K562 (cell line): Measurements from ENCODE around the gene BTG2. TPM values are rescaled to one million over a fixed set of nuclear protein-coding genes. Genes with fewer than 3 reads are reported as not detected.

ENCODE experiments used
- BRF1 ChIP-seq: IDR thresholded peaks from 3 replicates; pipeline ENCODE4 v1.6.1; 2011; ENCODE audit warnings: borderline replicate concordance, mild to moderate bottlenecking; ENCODE audit not compliant: insufficient read length; ENCODE audit errors: extremely low read depth
- CTBP1 ChIP-seq: fragments of 450-650 bp; IDR thresholded peaks from 2 replicates; pipeline ENCODE4 v1.6.1; 2016; ENCODE audit warnings: borderline replicate concordance
- FOS ChIP-seq: IDR thresholded peaks from 3 replicates; pipeline ENCODE4 v1.6.1; 2011; ENCODE audit not compliant: insufficient read length; ENCODE audit errors: extremely low read depth
- FOXM1 ChIP-seq, 2 experiments: fragments of 450-650 bp in 1 of 2; sonication (generic) in 1 of 2; formaldehyde crosslinking in 1 of 2; IDR thresholded peaks; 2 replicates each; pipeline versions ENCODE4 v1.6.1 to v1.9.0; 2017 to 2022; ENCODE audit warnings: low read depth in 2 of 2, mild to moderate bottlenecking in 2 of 2, missing genetic modification reagents in 1 of 2, moderate library complexity in 1 of 2
- HNRNPLL ChIP-seq: fragments of 200-400 bp; formaldehyde crosslinking; IDR thresholded peaks from 2 replicates; pipeline ENCODE4 v1.6.1; 2017; ENCODE audit warnings: low read length, low read depth, mild to moderate bottlenecking; ENCODE audit not compliant: poor library complexity, severe bottlenecking
- KLF16 ChIP-seq: IDR thresholded peaks from 2 replicates; pipeline ENCODE4 v1.6.1; 2016; ENCODE audit warnings: antibody characterized with exemption
- RAD21 ChIP-seq, 2 experiments: fragments of 250-450 bp in 1 of 2; fragments of 450-650 bp in 1 of 2; sonication (Bioruptor Pico) in 1 of 2; formaldehyde crosslinking in 1 of 2; IDR thresholded peaks in 1 of 2; conservative IDR thresholded peaks in 1 of 2; 2 replicates each; pipeline versions ENCODE4 v1.4.0 to v1.8.0; 2020 to 2022; ENCODE audit warnings: mild to moderate bottlenecking in 2 of 2, moderate library complexity in 1 of 2
- TAF7 ChIP-seq: fragments of 450-650 bp; IDR thresholded peaks from 2 replicates; pipeline ENCODE4 v1.6.1; 2016; ENCODE audit warnings: missing genetic modification characterization, missing compliant biosample characterization
- ZNF316 ChIP-seq: fragments of 450-650 bp; IDR thresholded peaks from 2 replicates; pipeline ENCODE4 v1.6.1; 2016
- ZNF445 ChIP-seq: fragments of 250-450 bp; sonication (Bioruptor Pico); IDR thresholded peaks from 2 replicates; pipeline ENCODE4 v1.4.0; 2020; ENCODE audit warnings: low read depth, mild to moderate bottlenecking, moderate library complexity
- ZNF586 ChIP-seq: fragments of 450-650 bp; formaldehyde crosslinking; conservative IDR thresholded peaks from 2 replicates; pipeline ENCODE4 v1.4.0; 2020; ENCODE audit warnings: mild to moderate bottlenecking, moderate library complexity
- polyA plus RNA-seq, 8 experiments: library from polyadenylated mRNA; depleted of rRNA in 4 of 8; stranded (reverse) in 5 of 8; unstranded in 3 of 8; fragments of >200 nt; fragmentation: Nextera tagmentation in 2 of 8; fragmentation: Illumina TruSeq in 1 of 8; extraction: Ambion mirVana in 2 of 8; extraction: Trizol in 1 of 8; gene quantifications; 2 replicates each; pipeline versions ENCODE4 v1.2.1 to v1.2.3, GENCODE V29; 2011 to 2014; ENCODE audit warnings: inconsistent platforms in 1 of 8, missing spikeins in 1 of 8
- total RNA-seq, 7 experiments: library from RNA; depleted of rRNA in 6 of 7; stranded (reverse); fragments of >200 nt in 6 of 7; fragmentation: Illumina TruSeq in 2 of 7; extraction: Trizol in 2 of 7; gene quantifications; 2 replicates each; pipeline versions ENCODE4 v1.2.1 to v1.2.3, GENCODE V29; 2011 to 2021; ENCODE audit warnings: low replicate concordance in 1 of 7
- TF ChIP-seq, protein P1 (sequence below): sonication (generic); formaldehyde crosslinking; IDR thresholded peaks from 2 replicates; pipeline ENCODE4 v1.8.1; 2022; ENCODE audit warnings: missing genetic modification reagents
- TF ChIP-seq, protein P2 (sequence below): fragments of 450-650 bp; IDR thresholded peaks from 2 replicates; pipeline ENCODE4 v1.6.1; 2017; ENCODE audit warnings: antibody characterized with exemption
- TF ChIP-seq, protein P3 (sequence below): fragments of 450-650 bp; formaldehyde crosslinking; IDR thresholded peaks from 2 replicates; pipeline ENCODE4 v1.4.0; 2022; ENCODE audit warnings: missing genetic modification characterization
- TF ChIP-seq, protein P4 (sequence below): fragments of 200-800 bp; sonication (Bioruptor generic); IDR thresholded peaks from 2 replicates; pipeline ENCODE4 v1.6.1; 2017; ENCODE audit warnings: missing genetic modification characterization, missing compliant biosample characterization
- TF ChIP-seq, protein P5 (sequence below), 2 experiments: fragments of 450-650 bp; conservative IDR thresholded peaks; 2 replicates each; pipeline ENCODE4 v1.6.1; 2017; ENCODE audit warnings: mild to moderate bottlenecking in 2 of 2, moderate library complexity in 2 of 2

The BTG2 gene
- total and polyA plus RNA-seq, 9 of the 15 experiments (the other 6 are each of a cell fraction or from before 2014, with no cell fraction given) = 2.3 to 41.9 (median 8.7) TPM

DNA sequence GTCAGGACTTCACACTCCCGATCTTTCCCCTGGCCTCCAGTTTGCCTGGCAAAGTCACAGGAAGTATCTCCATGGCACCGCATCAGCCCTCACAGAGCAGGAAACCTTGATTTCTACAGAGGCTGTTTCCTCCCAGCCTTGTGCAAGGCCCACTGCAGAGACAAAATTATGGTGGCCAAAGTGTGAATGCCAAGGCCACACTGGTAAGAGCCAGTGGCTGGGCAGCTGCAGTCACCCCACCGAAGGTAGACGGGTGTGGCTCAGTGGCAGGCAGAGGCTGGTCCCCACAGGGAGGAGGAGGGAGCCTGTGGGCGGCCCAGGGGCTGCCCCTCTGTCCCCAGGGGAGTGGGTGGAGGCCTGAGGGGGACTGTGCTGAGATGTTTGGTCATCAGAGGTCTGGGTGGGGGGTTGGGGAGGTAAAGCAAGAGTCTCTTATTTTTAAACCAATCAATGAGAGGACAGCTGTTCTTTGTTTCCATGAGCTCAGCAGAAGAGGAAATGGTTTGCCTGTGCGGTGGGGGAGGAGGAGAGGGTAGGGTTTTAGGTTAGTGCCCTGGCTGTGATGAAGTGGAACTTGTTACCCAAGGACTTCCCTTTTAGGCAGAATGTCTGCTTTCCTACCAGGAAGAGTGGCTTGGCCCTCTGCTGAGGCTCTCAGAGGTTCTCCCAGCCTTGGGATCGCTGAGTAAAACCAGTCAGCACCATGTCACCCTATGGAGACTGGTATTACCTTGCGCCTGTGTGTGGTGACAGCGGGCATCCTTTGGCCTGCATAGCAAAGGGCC, 18.0 kb upstream of the BTG2 start (continued):
- TF ChIP-seq ZNF316 (peak; percentile 68), TAF7 (tag) (no peak), CTBP1 (peak; percentile 49; the same call in 1 of the 2 replicates), RAD21 (CRISPR knock-in tag; conservative IDR thresholded peaks at IDR 0.05 in 1 of 2, IDR thresholded peaks at IDR 0.05 in 1 of 2) (0 out of 4 replicates have a peak, but pooled peaks of 1 of the 2 experiments have one; percentile 10), ZNF445 (CRISPR knock-in tag) (no peak), FOS (no peak), KLF16 (no peak), HNRNPLL (no peak), FOXM1 (IDR thresholded peaks at IDR 0.05; ENCODE audit: low read depth) (peak; percentile 36; the same call in 1 of the 2 replicates), FOXM1 (CRISPR knock-in tag; IDR thresholded peaks at IDR 0.05; ENCODE audit: low read depth) (no peak), BRF1 (no peak), ZNF586 (CRISPR knock-in tag) (no peak)
- TF ChIP-seq, protein P1, sequence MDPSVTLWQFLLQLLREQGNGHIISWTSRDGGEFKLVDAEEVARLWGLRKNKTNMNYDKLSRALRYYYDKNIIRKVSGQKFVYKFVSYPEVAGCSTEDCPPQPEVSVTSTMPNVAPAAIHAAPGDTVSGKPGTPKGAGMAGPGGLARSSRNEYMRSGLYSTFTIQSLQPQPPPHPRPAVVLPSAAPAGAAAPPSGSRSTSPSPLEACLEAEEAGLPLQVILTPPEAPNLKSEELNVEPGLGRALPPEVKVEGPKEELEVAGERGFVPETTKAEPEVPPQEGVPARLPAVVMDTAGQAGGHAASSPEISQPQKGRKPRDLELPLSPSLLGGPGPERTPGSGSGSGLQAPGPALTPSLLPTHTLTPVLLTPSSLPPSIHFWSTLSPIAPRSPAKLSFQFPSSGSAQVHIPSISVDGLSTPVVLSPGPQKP (CRISPR knock-in tag) = no peak
- TF ChIP-seq, protein P2, sequence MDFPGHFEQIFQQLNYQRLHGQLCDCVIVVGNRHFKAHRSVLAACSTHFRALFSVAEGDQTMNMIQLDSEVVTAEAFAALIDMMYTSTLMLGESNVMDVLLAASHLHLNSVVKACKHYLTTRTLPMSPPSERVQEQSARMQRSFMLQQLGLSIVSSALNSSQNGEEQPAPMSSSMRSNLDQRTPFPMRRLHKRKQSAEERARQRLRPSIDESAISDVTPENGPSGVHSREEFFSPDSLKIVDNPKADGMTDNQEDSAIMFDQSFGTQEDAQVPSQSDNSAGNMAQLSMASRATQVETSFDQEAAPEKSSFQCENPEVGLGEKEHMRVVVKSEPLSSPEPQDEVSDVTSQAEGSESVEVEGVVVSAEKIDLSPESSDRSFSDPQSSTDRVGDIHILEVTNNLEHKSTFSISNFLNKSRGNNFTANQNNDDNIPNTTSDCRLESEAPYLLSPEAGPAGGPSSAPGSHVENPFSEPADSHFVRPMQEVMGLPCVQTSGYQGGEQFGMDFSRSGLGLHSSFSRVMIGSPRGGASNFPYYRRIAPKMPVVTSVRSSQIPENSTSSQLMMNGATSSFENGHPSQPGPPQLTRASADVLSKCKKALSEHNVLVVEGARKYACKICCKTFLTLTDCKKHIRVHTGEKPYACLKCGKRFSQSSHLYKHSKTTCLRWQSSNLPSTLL = no peak
- TF ChIP-seq, protein P3, sequence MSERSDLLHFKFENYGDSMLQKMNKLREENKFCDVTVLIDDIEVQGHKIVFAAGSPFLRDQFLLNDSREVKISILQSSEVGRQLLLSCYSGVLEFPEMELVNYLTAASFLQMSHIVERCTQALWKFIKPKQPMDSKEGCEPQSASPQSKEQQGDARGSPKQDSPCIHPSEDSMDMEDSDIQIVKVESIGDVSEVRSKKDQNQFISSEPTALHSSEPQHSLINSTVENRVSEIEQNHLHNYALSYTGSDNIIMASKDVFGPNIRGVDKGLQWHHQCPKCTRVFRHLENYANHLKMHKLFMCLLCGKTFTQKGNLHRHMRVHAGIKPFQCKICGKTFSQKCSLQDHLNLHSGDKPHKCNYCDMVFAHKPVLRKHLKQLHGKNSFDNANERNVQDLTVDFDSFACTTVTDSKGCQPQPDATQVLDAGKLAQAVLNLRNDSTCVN (CRISPR knock-in tag) = 0 out of 2 replicates have a peak, but pooled peaks have one; percentile 24
- TF ChIP-seq, protein P4, sequence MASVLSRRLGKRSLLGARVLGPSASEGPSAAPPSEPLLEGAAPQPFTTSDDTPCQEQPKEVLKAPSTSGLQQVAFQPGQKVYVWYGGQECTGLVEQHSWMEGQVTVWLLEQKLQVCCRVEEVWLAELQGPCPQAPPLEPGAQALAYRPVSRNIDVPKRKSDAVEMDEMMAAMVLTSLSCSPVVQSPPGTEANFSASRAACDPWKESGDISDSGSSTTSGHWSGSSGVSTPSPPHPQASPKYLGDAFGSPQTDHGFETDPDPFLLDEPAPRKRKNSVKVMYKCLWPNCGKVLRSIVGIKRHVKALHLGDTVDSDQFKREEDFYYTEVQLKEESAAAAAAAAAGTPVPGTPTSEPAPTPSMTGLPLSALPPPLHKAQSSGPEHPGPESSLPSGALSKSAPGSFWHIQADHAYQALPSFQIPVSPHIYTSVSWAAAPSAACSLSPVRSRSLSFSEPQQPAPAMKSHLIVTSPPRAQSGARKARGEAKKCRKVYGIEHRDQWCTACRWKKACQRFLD (CRISPR knock-in tag) = peak; percentile 27; the same call in 1 of the 2 replicates
- TF ChIP-seq, protein P5, sequence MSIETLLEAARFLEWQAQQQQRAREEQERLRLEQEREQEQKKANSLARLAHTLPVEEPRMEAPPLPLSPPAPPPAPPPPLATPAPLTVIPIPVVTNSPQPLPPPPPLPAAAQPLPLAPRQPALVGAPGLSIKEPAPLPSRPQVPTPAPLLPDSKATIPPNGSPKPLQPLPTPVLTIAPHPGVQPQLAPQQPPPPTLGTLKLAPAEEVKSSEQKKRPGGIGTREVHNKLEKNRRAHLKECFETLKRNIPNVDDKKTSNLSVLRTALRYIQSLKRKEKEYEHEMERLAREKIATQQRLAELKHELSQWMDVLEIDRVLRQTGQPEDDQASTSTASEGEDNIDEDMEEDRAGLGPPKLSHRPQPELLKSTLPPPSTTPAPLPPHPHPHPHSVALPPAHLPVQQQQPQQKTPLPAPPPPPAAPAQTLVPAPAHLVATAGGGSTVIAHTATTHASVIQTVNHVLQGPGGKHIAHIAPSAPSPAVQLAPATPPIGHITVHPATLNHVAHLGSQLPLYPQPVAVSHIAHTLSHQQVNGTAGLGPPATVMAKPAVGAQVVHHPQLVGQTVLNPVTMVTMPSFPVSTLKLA (conservative IDR thresholded peaks at IDR 0.05) = no peak
